Activated T-helper 1 cell treated with Interleukin-2 at 50 U/mL for 16 hours (primary cell): ENCODE data around the gene FARP1.
A peak's percentile ranks its signal among the peaks of the same experiment; 100 is the strongest.

Source experiments
- DNase-seq: peaks from one replicate; pipeline ENCODE4 v3.0.0-alpha.2; 2020; ENCODE audit warnings: low read depth

The FARP1 gene

DNA sequence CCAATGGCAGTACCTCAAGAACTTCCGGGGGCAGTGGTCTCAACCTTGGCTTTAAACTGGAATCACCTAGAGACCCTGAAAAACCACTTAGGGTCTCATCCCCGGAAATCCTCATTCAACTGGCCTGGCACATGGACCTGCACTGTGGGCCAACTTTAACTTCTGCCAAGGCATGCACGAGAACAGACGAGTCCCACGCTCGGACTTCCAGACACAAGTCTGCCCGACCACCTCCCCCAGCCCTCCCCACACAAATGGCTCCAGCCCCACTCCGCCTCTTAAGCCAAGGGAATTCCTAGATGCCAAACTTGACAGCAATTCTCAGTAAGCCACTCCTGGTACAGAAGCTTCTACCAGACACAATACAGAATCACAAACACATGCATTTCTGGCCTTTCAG lies 320.1 kb downstream of the FARP1 start:
- DNase-seq = no peak

- peak; percentile 19 for DNase-seq
Measured at GRCh38 chr13:98466634-98467236, 323.8 kb downstream of the FARP1 start.

DNA sequence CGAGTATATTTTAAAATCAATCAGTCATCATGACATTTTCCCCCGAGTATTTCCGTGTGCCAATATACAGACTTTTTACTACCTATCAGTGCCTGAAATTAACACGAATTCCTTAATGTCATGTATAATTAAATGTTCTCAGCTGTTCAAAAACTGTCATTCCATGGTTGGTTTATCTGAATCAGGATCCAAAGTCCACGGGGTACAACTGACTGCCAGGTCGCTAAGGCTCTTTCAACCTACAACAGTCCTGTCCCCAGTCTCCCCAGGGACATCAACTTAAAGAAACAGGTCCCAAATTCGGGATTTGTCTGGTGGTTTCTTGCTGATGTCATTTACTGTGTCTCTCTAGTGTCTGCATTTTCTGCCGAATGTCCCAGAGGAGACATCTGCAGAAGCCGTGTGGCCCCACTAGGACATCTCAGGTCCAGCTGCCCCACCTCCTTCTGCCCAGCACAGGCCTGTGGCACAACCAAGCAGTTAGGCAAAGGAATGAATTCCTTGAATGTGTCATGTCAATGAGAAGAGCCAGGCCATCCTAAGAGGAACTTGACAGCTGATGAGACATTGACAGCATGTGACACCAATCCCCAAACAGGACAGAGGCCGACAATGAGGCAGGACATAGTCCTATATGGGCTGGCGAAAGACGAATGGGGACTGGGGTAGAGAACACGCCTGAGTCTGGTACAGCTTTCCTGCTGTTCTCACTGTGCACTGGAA lies 324.5 kb downstream of the FARP1 start:
- no peak for DNase-seq

GRCh38 chr13:98468361-98468760 lies 325.5 kb downstream of the FARP1 start:
- no peak for DNase-seq

- DNase-seq = no peak
Measured at GRCh38 chr13:98468929-98469328, 326.0 kb downstream of the FARP1 start.

DNA sequence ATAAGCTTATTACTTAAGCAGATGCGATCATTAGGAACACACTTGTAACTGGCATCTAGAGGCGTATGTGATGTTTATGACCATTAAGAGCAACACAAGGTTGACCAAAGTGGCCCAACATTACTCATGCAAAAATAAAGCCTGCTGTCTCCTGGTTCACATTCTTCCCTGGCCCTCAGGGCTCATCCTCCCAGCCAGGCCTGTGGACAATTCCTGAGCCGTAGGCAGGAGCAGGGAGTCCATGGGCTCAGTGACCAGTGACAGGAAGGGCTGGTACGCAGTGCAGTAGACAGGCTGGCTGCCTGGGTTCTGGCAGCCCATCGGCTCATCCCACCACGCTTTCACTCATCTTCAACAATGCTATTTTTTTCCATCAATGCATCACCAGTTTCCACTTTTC lies 328.0 kb downstream of the FARP1 start:
- DNase-seq = no peak

DNA sequence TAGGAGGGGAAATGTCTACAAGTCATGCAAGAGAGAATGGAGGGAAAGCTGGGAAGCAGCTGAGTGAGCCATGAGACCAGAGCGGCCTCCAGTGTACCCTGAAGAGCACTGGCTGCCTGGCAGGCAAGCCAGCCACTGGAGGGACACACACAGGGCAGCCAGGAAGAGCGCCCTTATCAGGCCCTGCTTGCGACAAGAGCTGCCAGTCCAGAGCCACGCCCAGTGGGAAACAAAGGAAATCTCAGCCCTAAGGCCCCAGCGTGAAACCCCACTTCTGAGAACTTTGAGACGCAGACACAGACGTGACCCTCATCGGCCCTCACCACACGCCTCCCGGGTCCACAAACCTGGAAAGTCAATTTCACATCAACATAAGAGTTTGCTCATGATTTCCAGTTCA lies 329.0 kb downstream of the FARP1 start:
- no peak for DNase-seq

- DNase-seq = no peak
Measured at GRCh38 chr13:98473135-98473787, 330.4 kb downstream of the FARP1 start.

DNA sequence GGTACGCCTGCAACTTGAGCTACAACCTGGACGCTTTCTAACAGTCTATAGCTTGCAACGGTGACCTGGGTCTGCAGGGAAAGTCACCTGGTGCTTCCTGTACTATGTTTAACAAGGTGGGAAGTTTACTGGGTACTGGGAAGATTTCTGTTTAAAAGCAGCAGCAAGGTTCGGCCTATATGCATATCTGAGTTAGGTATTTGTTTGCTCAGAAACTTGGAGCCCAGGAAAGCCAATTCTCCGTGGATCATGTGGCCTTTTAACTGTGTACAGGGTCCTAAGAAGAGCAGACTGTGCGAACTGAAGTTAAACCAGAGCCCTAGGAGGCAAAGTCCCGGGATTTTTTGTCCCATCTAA lies 330.9 kb downstream of the FARP1 start:
- no peak for DNase-seq

GRCh38 chr13:98474292-98474691 lies 331.4 kb downstream of the FARP1 start:
- no peak for DNase-seq

DNA sequence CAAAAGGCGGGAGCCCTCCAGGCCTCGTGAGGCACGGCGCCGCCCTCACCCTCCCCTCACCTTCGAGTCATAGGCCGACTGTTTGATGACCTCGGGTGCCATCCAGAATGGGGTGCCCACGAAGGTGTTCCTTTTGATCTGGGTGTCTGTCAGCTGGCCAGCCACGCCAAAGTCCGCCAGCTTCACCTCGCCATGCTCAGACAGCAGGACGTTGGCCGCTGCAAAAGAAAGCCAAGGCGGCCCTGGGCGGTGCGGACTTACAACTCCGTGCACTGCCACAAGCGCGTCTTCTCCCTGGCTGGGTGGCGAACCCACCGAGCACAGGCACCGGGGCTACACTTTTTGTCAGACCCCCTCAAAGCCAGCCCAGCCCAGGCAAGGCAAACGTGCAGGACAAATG lies 331.9 kb downstream of the FARP1 start:
- DNase-seq = no peak

DNA sequence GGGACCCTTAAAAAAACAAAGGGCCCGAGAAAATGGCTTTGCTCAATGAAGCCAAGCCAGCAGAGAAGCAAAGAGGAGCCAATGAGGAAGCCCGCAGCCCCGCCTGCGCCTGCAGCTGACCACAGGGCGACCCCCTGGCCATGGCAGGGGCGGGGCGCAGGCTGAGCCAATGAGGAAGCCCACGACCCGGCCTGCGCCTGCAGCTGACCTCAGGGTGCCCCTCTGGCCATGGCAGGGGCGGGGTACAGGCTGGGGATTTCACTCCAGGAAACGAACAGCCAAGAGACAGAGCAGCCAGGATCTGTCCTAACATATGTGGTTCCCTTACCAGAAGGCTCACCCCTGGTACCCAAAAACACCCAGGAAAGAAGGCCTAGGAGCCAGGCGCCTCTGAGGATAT lies 332.6 kb downstream of the FARP1 start:
- DNase-seq = no peak

DNA sequence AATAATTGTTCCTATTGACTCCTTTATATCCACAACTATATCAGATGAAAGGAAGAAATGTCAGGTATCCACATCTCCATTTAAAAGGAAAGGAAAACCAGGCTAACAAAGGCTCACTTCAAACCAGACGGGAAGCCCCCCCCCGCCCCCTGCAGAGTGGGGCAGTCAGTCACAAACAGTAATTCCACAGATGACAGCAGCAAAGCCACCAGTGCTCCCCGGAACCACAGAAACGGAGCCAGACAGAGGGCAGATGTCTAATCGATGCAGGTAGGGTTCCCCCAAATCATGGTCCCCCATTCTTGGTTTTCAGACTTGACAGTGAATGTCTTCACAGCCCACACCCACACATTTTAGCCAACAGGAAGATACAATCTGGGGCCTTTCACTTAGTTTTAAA lies 333.2 kb downstream of the FARP1 start:
- DNase-seq = peak; percentile 43

- DNase-seq = peak; percentile 82
Measured at GRCh38 chr13:98476538-98476966, 333.7 kb downstream of the FARP1 start.

DNA sequence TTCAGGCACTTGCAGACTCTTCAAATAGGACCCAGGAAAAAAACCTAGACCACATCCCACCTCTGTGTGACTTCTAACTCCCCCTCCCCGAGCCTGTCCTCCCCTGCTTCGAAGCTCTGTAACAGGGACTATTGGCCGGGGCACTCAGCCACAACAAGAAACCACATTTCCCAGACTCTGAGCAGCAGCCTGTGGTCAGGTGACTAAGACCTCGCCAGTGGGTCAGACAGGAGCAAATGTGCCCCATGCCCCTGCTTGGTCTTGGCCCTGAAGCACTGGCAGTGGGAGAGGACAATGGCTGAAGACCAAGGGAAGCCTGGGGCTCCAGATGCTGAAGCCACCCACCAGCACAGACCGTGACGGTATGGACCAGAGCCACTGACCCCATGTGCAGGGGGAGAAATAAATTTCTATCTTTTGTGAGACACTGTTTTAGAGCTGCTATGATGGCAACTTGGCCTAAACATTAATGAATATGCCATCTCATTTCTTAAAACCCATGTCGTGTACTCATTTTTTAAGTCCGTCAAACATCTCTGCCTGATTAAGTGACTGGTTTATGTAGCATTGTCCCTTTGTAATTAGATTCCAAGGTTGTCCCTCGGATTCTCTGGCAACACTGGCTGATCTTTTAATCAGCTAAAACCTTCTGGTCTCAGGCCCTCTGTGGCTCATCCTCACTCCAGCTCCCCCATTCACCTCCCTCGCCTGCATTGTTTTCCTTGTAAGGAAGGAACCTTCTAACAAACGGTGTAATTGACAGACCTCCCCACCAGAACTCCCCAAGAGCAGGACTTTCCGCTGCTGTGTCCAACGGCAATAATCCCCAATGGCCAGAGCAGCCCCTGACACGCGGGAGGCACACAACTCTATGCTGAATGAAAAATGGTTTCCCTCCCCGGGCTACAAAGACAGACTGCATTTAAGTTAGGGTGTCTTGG lies 335.6 kb downstream of the FARP1 start:
- no peak for DNase-seq

GRCh38 chr13:98479496-98480003 lies 336.7 kb downstream of the FARP1 start:
- DNase-seq = no peak

GRCh38 chr13:98480915-98481877 lies 338.3 kb downstream of the FARP1 start:
- DNase-seq = no peak

- DNase-seq = no peak
Measured at GRCh38 chr13:98482476-98483444, 339.9 kb downstream of the FARP1 start.

DNA sequence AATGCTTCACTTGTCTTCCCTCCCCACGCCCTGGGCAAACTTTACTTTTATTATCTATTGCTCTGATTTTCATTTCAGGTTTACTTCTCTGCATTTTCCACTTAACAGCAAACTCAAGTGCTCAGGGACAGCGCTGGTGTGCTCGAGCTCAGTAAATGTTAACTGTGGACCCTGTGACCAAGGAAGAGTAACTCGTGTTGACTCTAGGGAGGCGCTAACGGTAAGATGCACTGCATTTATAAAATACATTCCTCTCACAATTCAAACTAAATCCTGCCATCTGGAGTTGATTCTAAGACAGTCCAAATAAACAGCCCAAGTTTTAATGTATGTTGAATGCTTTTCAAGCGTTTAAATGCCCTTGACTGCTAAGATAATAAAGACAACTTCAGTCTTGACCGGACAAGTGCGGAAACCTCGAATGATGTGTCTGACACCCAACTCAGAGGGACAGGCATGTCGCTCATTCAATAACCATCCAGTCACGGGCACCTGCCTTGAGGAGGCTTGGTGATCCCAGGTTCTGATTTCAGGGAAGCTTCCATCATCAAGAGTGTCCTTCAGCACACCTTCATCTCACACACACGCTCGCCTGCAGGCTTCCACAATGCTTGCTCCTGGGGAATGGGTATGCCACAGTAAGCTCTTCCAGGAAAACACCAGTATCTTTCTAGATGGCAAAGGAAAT lies 340.9 kb downstream of the FARP1 start:
- no peak for DNase-seq
